ENCODE data around the gene SRGAP2B.
"Not testable (repeated sequence)": the region's sequence is repeated elsewhere in the genome, so short reads cannot be mapped to it uniquely, and the experiment has no call there.

DNA sequence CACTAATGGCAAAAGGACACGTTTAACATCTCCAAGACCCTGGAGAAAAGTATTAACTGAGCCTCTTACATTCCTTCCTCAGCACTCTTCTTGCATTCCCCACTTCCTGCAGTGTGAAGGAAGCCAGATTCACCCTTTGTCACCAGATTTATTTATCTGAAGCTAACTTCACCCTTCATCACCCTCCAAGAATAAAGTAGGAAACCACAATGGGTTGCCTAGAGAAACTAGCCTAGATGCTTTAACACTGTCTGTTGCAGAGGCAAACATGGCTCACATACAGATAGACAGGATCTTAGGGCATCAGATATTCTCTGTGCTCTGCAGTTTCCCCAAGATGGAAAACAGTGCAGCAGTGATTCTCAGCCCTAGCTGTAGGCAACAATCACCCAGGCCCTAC lies 147.6 kb downstream of the SRGAP2B start:
- TF ChIP-seq, protein P1, sequence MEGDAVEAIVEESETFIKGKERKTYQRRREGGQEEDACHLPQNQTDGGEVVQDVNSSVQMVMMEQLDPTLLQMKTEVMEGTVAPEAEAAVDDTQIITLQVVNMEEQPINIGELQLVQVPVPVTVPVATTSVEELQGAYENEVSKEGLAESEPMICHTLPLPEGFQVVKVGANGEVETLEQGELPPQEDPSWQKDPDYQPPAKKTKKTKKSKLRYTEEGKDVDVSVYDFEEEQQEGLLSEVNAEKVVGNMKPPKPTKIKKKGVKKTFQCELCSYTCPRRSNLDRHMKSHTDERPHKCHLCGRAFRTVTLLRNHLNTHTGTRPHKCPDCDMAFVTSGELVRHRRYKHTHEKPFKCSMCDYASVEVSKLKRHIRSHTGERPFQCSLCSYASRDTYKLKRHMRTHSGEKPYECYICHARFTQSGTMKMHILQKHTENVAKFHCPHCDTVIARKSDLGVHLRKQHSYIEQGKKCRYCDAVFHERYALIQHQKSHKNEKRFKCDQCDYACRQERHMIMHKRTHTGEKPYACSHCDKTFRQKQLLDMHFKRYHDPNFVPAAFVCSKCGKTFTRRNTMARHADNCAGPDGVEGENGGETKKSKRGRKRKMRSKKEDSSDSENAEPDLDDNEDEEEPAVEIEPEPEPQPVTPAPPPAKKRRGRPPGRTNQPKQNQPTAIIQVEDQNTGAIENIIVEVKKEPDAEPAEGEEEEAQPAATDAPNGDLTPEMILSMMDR (IDR thresholded peaks at IDR 0.05; ENCODE audit: low read depth, low read length, missing input control), result not testable (repeated sequence)
- TF ChIP-seq, protein P2, sequence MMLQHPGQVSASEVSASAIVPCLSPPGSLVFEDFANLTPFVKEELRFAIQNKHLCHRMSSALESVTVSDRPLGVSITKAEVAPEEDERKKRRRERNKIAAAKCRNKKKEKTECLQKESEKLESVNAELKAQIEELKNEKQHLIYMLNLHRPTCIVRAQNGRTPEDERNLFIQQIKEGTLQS (IDR thresholded peaks at IDR 0.05), result not testable (repeated sequence)
- not testable (repeated sequence) for TF ChIP-seq RXRA (IDR thresholded peaks at IDR 0.05); EGR1 (IDR thresholded peaks at IDR 0.05; ENCODE audit: low read depth in 2 of 2); REST (IDR thresholded peaks at IDR 0.05); SP1 (IDR thresholded peaks at IDR 0.05); HNF4A (conservative IDR thresholded peaks at IDR 0.05); RAD21 (IDR thresholded peaks at IDR 0.05)
- TF ChIP-seq, protein P3, sequence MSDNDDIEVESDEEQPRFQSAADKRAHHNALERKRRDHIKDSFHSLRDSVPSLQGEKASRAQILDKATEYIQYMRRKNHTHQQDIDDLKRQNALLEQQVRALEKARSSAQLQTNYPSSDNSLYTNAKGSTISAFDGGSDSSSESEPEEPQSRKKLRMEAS (IDR thresholded peaks at IDR 0.05), result not testable (repeated sequence)
- TF ChIP-seq, protein P4, sequence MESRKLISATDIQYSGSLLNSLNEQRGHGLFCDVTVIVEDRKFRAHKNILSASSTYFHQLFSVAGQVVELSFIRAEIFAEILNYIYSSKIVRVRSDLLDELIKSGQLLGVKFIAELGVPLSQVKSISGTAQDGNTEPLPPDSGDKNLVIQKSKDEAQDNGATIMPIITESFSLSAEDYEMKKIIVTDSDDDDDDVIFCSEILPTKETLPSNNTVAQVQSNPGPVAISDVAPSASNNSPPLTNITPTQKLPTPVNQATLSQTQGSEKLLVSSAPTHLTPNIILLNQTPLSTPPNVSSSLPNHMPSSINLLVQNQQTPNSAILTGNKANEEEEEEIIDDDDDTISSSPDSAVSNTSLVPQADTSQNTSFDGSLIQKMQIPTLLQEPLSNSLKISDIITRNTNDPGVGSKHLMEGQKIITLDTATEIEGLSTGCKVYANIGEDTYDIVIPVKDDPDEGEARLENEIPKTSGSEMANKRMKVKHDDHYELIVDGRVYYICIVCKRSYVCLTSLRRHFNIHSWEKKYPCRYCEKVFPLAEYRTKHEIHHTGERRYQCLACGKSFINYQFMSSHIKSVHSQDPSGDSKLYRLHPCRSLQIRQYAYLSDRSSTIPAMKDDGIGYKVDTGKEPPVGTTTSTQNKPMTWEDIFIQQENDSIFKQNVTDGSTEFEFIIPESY (IDR thresholded peaks at IDR 0.05), result not testable (repeated sequence)

Measured in liver (tissue), 3 donors.